Uterus (tissue), 2 donors: Measurements from ENCODE around the gene POLA1.

Source experiments
- CTCF ChIP-seq, 4 experiments: fragments of 200-600 bp in 2 of 4; fragments of 450-650 bp in 2 of 4; sonication (generic) in 2 of 4; IDR thresholded peaks; one replicate each; pipeline ENCODE4 v1.5.1; 2016 to 2019; ENCODE audit warnings: antibody characterized with exemption in 4 of 4, mild to moderate bottlenecking in 2 of 4, moderate library complexity in 1 of 4
- POLR2A ChIP-seq, 2 donors: fragments of 450-650 bp; IDR thresholded peaks; one replicate each; pipeline ENCODE4 v1.6.1; 2016; ENCODE audit warnings: antibody characterized with exemption in 2 of 2, mild to moderate bottlenecking in 1 of 2, moderate library complexity in 1 of 2

GRCh38 chrX:24732766-24733500 lies 39.2 kb downstream of the POLA1 start:
- TF ChIP-seq POLR2A (IDR thresholded peaks at IDR 0.05), result no peak
- no peak for TF ChIP-seq CTCF (IDR thresholded peaks at IDR 0.05)
